NCI-H2107 treated with DMSO at 0.1 percent for 48 hours (cell line): ENCODE results near the gene BRIP1.
"Not testable (repeated sequence)": the region's sequence is repeated elsewhere in the genome, so short reads cannot be mapped to it uniquely, and the experiment has no call there.

Source experiments
- DNase-seq: peaks from one replicate; lab custom pipeline; 2025; ENCODE audit not compliant: unreplicated experiment; lab: John Stamatoyannopoulos, UW

BRIP1 gene

GRCh38 chr17:61805399-61805798 is 57.9 kb downstream of the BRIP1 start:
- no peak for DNase-seq

DNA sequence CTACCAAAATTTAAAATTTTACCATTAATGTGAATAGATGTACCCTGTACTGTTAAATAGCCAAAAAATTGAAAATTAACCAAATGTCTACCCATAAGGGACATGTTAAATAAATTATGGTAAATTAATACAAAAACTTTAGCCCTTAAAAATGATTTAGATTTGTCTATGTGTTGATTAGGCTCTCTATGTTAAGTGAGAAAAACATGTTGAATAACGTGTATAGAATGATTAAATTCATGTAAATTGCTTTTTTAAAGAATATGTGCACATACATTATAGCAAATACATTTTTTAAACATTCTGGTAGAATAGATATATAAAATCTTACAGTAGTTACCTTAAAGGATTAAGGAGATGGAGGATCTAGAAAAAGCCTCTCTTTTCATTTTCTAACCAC is 59.5 kb downstream of the BRIP1 start:
- no peak for DNase-seq

GRCh38 chr17:61803216-61803615 is 60.1 kb downstream of the BRIP1 start:
- no peak for DNase-seq

GRCh38 chr17:61799812-61800484 is 63.4 kb downstream of the BRIP1 start:
- DNase-seq = no peak

DNA sequence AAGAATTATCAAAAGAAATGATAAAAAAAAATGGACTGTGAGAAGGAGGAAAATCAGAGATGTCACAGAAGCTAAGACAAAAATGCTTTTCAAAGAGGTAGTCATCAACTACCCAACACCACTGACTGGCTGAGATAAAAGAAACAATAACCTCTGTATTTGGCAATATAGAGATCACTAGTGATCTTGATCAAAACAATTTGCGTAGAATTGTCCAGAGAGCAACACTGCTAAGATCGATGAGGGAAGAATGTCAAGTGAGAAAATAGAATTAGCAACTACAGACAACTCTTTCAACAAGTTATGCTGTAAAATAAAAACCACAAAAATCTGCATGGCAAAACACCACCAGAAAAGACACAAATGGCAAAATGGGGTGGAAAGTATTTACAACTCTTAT is 66.0 kb downstream of the BRIP1 start:
- DNase-seq = no peak

DNA sequence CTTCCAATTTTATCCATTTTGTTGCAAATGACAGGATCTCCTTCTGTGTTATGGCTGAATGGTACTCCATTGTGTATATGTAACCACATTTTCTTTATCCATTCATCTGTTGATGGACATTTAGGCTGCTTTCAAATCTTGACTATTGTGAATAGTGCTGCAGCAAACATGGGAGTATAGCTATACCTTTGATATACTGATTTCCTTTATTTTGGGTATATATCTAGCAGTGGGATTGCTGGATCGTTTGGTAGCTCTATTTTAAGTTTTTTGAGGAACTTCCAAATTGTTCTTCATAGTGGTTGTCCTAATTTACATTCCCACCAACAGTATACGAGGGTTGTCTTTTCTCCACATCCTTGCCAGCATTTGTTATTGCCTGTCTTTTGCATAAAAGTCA is 67.8 kb downstream of the BRIP1 start:
- no peak for DNase-seq

- DNase-seq = no peak
Measured at GRCh38 chr17:61794792-61795191, 68.5 kb downstream of the BRIP1 start.

GRCh38 chr17:61794242-61794641 is 69.1 kb downstream of the BRIP1 start:
- DNase-seq = no peak

DNA sequence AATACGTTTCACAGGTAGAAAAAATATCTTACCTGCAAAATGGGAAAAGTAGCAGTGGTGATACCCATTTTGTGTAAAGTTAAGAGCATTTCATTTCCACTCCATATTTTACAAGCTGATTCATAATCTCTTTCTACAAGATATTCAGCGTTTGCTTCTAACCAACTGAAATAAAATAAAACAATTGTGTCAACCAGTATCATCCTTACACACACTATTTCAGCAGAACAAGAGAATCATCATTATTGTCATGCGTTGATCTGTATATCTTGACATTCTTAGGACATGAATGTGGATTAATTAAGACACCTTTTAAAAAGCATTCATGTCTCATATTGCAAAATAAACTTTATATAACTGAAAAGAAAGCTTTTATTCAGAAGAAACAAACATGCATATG is 69.8 kb downstream of the BRIP1 start:
- DNase-seq = no peak

DNA sequence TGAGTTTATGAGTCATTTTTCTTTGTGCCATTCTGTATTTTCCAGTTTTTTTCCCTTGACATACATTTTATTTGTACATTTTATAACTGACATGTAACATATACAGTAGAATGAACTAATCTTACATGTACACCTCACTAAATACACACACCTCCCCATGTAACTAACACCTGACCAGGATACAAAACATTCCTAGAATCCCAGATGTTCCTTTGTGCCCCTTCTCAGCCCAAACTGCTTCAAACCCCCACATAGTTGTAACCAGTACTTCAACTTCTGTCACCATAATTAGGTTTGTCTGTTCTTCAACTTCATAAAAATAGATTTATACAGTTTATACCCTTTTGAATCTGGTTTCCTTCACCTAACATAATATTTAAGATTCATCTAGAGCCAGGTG is 73.5 kb downstream of the BRIP1 start:
- DNase-seq = no peak

GRCh38 chr17:61786088-61786487 is 77.2 kb downstream of the BRIP1 start:
- DNase-seq = no peak

- no peak for DNase-seq
Measured at GRCh38 chr17:61784510-61784909, 78.8 kb downstream of the BRIP1 start.

DNA sequence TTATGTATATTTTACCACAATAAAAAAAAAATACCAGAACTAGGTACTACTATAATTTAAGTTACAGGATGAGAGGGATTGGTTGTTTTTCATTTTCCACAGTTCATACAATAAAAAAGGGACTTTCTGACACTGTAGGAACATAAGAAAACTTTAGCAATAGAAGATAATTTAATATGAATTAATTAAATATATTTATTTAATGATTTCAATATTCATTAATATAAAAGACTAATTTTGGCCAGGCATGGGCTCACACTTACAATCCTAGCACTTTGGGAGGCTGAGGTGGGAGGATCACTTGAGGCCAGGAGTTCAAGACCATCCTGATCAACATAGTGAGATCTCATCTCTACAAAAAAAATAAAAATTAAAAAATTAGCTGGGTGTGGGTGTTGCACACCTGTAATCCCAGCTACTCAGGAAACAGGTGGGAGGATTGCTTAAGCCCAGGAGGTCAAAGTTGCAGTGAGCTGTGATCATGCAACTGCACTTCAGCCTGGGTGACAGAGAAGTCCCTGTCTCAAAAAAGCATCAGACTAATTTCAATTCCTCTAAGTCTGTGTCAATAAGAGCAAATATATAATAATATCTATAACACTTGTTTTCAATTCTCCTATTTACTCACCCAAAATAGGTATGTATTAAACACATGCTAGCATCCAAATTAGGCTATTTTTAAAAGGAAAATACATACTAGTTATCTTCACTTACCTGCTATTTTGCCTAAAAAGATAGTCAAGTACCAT is 79.6 kb downstream of the BRIP1 start:
- DNase-seq = no peak

DNA sequence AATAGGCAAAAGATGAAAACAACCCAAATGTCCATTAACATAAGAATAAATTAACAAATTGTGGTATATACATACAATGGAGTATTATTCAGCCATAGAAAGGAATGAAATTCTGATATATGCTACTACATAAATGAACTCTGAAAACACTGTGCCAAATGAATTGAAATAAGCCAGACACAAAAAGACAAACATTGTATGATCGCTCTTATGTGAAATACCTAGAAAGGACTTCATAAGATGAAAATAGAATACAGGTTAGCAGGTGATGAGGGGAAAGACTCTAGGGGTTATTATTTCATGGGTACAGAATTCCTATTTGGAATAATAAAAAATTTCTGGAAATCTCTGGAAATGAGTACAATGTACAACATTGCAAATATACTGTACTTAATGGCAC is 80.2 kb downstream of the BRIP1 start:
- no peak for DNase-seq

DNA sequence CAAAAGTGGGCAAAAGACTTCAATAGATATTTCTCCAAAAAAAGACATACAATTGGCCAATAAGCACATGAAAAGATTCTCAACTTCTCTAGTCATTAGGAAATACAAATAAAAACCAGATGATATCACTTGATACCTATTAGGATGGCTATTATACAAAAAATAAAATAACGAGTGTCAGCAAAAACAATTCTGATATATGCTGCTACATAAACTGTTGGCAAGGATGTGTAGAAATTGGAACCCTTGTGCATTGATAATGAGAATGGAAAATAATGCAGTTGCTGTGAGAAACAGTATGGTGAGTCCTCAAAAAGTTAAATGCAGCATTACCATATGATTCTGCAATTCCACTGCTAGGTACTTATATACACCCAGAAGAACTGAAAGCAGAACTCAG is 80.6 kb downstream of the BRIP1 start:
- DNase-seq = no peak

DNA sequence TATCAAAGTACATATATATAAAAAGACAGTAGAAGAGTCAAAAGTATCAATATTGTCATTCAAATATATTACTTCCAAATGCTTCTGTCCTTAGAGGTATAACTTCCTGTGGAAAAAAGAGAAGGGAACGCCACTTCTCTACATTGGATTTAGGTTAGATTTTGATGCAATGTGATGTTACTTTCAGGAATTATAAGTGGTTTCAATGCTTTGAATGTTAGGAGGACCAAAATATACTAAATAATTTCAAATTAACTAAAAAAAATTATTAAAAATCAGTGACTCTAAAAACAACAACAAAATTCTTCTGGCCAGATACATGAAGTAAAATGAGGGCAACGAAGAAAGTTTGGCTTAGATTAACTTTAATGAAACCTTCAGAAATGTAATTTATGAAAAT is 88.0 kb downstream of the BRIP1 start:
- no peak for DNase-seq

DNA sequence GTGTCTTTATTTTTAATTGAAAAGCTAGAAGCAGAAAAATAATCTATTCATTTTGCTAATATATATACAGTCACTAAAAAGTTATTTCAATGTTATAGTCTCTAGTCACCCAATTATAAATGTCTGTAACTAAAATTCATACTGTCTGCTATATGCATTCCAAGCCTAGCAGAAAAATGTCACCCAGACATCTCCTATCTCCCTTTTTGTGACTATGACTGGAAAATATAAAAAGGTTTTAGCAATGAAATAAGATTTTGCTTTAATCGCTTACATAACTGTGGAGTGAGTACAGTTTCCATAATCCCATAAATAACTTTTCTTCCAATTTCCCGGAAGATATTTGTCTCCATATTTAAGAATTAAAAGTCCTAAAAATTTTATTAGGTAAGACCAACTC is 88.6 kb downstream of the BRIP1 start:
- no peak for DNase-seq

GRCh38 chr17:61774087-61774486 is 89.2 kb downstream of the BRIP1 start:
- not testable (repeated sequence) for DNase-seq

DNA sequence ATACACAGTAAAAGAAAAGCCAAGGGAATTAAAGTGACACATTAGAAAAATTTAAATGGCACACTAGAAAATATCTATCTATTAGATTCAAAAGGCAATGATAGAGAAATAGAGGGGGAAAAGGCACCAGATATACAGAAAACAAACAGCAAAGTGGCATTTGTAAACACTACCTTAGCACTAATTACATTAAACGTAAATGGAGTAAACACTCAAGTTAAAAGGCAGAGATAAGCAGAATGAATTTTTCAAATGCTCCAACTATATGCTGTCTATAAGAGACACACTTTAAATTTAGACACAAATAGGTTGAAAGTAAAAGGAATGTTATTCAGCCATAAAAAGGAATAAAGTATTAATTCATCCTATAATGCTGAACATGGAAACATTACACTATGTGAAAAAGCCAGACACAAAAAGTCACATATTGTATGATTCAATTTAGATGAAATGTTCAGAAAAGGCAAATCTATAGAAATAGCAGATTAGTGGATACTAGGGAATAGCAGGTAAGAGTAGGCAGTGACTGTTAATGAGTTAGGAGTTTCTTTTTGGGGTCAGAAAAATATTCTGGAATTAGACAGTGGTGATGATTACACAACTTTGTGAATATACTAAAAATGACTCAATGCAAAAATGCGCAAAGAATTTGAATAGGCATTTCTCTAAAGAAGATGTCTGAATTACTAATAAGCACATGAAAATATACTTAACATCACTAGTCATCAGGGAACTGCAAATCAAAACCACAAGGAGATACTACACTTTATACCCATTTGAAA is 92.4 kb downstream of the BRIP1 start:
- DNase-seq = no peak

GRCh38 chr17:61770043-61770442 is 93.3 kb downstream of the BRIP1 start:
- DNase-seq = no peak

DNA sequence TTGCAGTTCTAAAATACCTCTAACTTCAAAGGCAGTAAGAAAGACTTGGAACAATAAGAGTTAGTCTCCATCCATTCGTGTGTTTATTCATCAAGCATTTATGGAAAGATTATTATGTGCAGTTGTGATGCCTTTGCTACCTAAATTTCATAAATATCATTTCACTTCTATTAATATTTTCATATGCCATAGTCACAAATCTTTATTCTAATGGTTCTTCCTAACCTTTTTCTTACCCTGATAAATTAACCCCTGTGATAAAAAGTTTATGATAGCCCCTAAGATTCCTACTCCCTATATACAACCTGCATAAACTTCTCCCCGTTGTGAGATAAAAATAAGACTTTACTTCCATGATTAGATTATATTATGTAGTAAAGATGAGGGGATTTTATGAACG is 94.9 kb downstream of the BRIP1 start:
- DNase-seq = no peak

- no peak for DNase-seq
Measured at GRCh38 chr17:61766520-61766919, 96.8 kb downstream of the BRIP1 start.
